ENCODE data around the gene RIPOR2.

DNA sequence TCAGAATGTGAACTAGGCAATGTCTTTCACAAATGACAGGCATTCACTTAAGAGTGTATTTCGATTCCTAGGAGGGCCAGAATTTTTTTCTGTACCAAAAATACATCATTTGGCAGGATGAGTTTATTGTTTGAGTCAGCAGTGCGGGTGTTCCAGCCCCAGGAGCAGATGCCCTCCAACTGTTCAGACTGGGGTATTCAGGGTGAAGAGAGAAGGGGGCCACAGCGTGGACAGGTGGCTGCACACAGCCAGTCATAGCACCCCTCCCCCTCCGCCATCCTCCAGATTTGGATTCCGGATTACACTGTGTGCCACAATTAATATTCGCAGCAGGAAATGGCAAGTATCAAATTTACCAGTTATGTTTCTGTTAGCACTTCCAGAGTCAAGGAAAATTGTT lies 38.6 kb downstream of the RIPOR2 start:
- TF ChIP-seq, protein P1, sequence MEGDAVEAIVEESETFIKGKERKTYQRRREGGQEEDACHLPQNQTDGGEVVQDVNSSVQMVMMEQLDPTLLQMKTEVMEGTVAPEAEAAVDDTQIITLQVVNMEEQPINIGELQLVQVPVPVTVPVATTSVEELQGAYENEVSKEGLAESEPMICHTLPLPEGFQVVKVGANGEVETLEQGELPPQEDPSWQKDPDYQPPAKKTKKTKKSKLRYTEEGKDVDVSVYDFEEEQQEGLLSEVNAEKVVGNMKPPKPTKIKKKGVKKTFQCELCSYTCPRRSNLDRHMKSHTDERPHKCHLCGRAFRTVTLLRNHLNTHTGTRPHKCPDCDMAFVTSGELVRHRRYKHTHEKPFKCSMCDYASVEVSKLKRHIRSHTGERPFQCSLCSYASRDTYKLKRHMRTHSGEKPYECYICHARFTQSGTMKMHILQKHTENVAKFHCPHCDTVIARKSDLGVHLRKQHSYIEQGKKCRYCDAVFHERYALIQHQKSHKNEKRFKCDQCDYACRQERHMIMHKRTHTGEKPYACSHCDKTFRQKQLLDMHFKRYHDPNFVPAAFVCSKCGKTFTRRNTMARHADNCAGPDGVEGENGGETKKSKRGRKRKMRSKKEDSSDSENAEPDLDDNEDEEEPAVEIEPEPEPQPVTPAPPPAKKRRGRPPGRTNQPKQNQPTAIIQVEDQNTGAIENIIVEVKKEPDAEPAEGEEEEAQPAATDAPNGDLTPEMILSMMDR (IDR thresholded peaks at IDR 0.05; ENCODE audit: low read depth, low read length): no peak
- TF ChIP-seq EZH2phosphoT487 (IDR thresholded peaks at IDR 0.05; ENCODE audit: low read depth): no peak

All from OCI-LY3 (cell line).